ENCODE measurements around the gene MPRIP.

Gene MPRIP

DNA sequence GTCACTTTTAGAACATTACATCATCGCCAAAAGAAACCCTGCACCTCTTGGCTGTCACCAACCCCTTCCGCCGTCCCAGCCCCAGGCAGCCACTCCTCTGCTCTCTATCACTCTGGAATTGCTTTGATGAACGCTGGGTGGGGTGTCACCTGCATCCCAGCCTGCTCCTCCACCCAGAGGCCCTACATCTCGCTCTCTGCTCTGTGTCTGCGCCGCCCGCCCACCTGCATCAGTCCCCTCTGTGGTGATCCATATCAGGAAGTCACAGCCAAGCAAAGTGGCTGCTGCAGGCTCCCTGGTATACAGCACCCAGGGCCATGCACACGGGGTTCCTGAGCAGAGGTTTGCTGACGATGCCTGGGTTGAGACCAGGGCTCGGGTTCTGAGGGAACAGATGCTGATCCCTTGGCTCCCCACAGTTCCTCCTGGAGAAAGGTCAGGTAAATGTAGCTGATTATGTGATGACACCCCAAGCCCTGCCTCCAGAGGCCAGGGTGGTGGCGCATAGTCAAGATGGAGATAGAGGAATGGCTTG lies 30.8 kb downstream of the MPRIP start:
- H3K4me1 ChIP-seq (ENCODE audit: control insufficient read depth in 1 of 2, insufficient read depth in 1 of 2, low read depth in 1 of 2, low read length in 1 of 2) = peaks cover 0 to 6% of the 10 kb centered on the region in 2 experiments
- no peak overlapping the region for H3K27ac ChIP-seq
- no peaks in the 10 kb centered on the region for H3K9me3 ChIP-seq
- H3K4me3 ChIP-seq (ENCODE audit: low read depth in 1 of 2, low read length in 1 of 2) = no peak overlapping the region
- peaks cover 5% of the 10 kb centered on the region for H3K36me3 ChIP-seq
- TF ChIP-seq, protein P1, sequence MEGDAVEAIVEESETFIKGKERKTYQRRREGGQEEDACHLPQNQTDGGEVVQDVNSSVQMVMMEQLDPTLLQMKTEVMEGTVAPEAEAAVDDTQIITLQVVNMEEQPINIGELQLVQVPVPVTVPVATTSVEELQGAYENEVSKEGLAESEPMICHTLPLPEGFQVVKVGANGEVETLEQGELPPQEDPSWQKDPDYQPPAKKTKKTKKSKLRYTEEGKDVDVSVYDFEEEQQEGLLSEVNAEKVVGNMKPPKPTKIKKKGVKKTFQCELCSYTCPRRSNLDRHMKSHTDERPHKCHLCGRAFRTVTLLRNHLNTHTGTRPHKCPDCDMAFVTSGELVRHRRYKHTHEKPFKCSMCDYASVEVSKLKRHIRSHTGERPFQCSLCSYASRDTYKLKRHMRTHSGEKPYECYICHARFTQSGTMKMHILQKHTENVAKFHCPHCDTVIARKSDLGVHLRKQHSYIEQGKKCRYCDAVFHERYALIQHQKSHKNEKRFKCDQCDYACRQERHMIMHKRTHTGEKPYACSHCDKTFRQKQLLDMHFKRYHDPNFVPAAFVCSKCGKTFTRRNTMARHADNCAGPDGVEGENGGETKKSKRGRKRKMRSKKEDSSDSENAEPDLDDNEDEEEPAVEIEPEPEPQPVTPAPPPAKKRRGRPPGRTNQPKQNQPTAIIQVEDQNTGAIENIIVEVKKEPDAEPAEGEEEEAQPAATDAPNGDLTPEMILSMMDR (IDR thresholded peaks at IDR 0.05) = no peak
- H3K27me3 ChIP-seq = no peaks in the 10 kb centered on the region

DNA sequence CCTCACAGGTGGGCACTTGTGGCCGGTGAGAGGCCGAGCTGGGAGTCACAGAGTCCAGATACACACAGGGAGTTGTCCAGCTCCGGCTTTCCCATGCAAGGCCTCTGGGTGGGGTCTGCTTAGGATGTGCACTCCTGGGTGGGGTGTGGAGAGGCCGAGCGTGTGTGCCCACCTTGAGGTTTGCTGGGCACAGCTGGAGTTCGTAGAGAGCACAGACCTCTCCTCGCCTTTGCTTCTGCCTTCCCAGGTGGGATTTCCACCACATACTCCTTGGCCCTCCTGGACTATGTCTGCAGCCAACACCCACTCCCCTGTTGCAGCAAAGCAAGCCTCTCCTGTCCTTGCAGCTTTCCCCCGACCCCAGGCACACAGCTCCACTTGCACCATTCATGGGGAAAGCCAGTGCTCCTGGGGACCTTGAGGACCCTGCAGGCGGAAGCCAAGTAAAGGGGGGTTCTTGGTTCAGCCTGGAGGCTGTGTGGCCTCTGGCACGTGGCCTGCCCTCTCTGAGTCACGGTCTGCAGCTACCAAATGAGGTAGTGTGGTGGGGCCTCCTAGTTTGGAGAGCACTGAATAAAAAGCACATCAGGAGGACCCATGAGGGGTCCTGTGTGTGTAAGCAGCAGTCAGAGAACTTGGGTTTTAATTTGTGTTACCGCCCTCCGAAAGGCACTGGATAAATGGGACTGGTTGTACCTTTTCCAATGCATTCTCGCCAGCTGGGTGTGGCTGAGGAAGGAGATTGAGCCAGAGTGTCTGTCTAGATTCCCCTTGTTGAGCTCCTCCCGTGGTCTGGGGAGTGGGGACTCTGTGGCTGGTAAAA lies 31.5 kb downstream of the MPRIP start:
- TF ChIP-seq, protein P1 (IDR thresholded peaks at IDR 0.05) = no peak
- peaks cover 10% of the 10 kb centered on the region for H3K36me3 ChIP-seq
- peaks cover 0 to 6% of the 10 kb centered on the region in 2 experiments for H3K4me1 ChIP-seq (ENCODE audit: control insufficient read depth in 1 of 2, insufficient read depth in 1 of 2, low read depth in 1 of 2, low read length in 1 of 2)
- H3K27me3 ChIP-seq = no peaks in the 10 kb centered on the region
- no peak overlapping the region for H3K4me3 ChIP-seq (ENCODE audit: low read depth in 1 of 2, low read length in 1 of 2)
- no peak overlapping the region for H3K27ac ChIP-seq
- no peaks in the 10 kb centered on the region for H3K9me3 ChIP-seq

DNA sequence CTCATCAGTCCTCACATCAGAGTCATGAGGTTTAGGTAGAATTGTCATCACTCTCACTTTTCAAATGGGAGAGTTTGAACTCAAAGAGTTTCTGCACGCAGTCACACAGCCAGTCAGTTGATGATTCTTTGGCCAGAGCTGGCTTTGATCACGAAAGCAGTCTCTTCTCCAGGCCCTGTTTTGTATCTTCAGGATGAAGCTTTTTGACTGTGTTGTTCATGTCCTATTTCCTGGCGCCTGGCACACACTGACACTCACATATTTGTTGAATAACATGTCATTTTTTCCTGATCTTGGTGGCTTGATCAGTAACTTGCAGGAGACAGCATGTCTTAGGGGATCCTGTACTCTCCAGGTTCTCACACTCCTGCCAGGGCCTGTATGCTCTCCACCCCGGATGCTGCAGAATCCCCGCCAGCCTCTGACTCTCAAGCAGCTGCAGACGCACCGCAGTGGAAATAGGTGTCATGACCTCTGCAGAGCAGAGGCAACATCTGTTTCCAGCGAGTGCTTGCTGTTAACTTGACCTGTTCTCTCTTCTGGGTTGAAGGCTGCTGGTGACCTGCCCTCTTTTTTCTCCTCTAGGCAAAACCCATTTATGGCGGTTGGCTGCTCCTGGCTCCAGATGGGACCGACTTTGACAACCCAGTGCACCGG lies 33.0 kb downstream of the MPRIP start:
- peaks cover 0 to 6% of the 10 kb centered on the region in 2 experiments for H3K4me1 ChIP-seq (ENCODE audit: control insufficient read depth in 1 of 2, insufficient read depth in 1 of 2, low read depth in 1 of 2, low read length in 1 of 2)
- H3K36me3 ChIP-seq = peaks cover 15% of the 10 kb centered on the region
- H3K27me3 ChIP-seq = no peaks in the 10 kb centered on the region
- TF ChIP-seq, protein P1 (IDR thresholded peaks at IDR 0.05) = no peak
- H3K9me3 ChIP-seq = no peaks in the 10 kb centered on the region
- no peak overlapping the region for H3K4me3 ChIP-seq (ENCODE audit: low read depth in 1 of 2, low read length in 1 of 2)
- no peak overlapping the region for H3K27ac ChIP-seq

DNA sequence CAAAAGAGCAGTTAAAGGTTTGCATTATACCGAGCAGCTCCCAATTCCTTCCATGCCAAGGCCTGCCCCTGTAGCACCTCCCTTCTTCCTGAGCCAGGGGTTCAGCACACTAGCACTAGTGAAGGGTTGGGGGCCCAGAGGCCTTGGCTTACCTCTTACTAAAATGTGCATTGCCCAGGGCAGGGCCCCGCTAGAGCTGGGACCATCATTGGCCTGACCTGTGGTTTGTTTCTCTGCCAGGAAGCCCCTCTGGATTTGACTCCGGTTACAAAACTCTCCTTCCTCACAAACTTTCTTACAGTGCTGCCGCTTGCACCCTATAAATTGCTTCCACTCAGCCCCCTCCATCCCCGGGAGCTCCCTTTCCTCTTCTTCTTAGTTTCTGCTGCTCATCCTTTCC lies 33.8 kb downstream of the MPRIP start:
- Histone ChIP-seq H3K9me3 (no peaks in the 10 kb centered on the region), H3K36me3 (peaks cover 15% of the 10 kb centered on the region), H3K4me3 (ENCODE audit: low read depth in 1 of 2, low read length in 1 of 2) (no peak overlapping the region), H3K27ac (no peak overlapping the region), H3K4me1 (ENCODE audit: control insufficient read depth in 1 of 2, insufficient read depth in 1 of 2, low read depth in 1 of 2, low read length in 1 of 2) (peaks cover 0 to 6% of the 10 kb centered on the region in 2 experiments), H3K27me3 (no peaks in the 10 kb centered on the region)
- TF ChIP-seq, protein P1 (IDR thresholded peaks at IDR 0.05) = no peak

DNA sequence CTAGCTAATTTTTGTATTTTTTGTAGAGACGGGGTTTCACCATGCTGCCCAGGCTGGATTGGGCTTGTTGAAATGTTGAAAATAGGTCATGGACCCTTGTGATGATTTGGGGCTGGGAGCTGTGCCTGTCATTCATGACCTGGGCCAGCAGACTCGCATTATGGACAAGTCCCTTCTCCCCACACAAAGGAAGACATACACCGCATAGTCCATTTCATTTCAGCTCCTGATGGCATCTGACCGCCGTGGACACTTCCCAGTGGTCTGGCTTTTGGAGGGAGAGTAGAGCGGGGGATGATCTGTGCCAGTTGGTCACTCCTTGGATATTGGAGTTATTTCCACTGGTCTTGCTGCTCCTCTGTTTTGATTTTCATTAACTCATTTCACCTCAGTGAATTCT lies 34.8 kb downstream of the MPRIP start:
- Histone ChIP-seq H3K27me3 (no peaks in the 10 kb centered on the region), H3K27ac (no peak overlapping the region), H3K36me3 (peaks cover 15% of the 10 kb centered on the region), H3K9me3 (no peaks in the 10 kb centered on the region), H3K4me1 (ENCODE audit: control insufficient read depth in 1 of 2, insufficient read depth in 1 of 2, low read depth in 1 of 2, low read length in 1 of 2) (peaks cover 0 to 6% of the 10 kb centered on the region in 2 experiments), H3K4me3 (ENCODE audit: low read depth in 1 of 2, low read length in 1 of 2) (no peak overlapping the region)
- TF ChIP-seq, protein P1 (IDR thresholded peaks at IDR 0.05) = no peak

Data from neutrophil (primary cell).